ENCODE measurements around the gene VPS13A.
"Not testable (repeated sequence)": the region's sequence is repeated elsewhere in the genome, so short reads cannot be mapped to it uniquely, and the experiment has no call there.

VPS13A gene

GRCh38 chr9:77188242-77188641, 10.9 kb downstream of the VPS13A start:
- no peak for DNase-seq

- DNase-seq = no peak
Observed at GRCh38 chr9:77194423-77194822, 17.1 kb downstream of the VPS13A start.

GRCh38 chr9:77210116-77210515, 32.8 kb downstream of the VPS13A start:
- DNase-seq = no peak

- DNase-seq = no peak
Observed at GRCh38 chr9:77211561-77211960, 34.2 kb downstream of the VPS13A start.

GRCh38 chr9:77212801-77213200, 35.5 kb downstream of the VPS13A start:
- DNase-seq = no peak

- no peak for DNase-seq
Observed at GRCh38 chr9:77215874-77216273, 38.5 kb downstream of the VPS13A start.

- no peak for DNase-seq
Observed at GRCh38 chr9:77218612-77219011, 41.3 kb downstream of the VPS13A start.

GRCh38 chr9:77221431-77221830, 44.1 kb downstream of the VPS13A start:
- DNase-seq = no peak

GRCh38 chr9:77224746-77225312, 47.5 kb downstream of the VPS13A start:
- DNase-seq = no peak

GRCh38 chr9:77236693-77237092, 59.4 kb downstream of the VPS13A start:
- no peak for DNase-seq

GRCh38 chr9:77237896-77238295, 60.6 kb downstream of the VPS13A start:
- DNase-seq = no peak

GRCh38 chr9:77251050-77251449, 73.7 kb downstream of the VPS13A start:
- no peak for DNase-seq

GRCh38 chr9:77257275-77257674, 79.9 kb downstream of the VPS13A start:
- no peak for DNase-seq

- no peak for DNase-seq
Observed at GRCh38 chr9:77261605-77262004, 84.3 kb downstream of the VPS13A start.

- DNase-seq = not testable (repeated sequence)
Observed at GRCh38 chr9:77267762-77268161, 90.4 kb downstream of the VPS13A start.

- no peak for DNase-seq
Observed at GRCh38 chr9:77271023-77271690, 93.8 kb downstream of the VPS13A start.

GRCh38 chr9:77276799-77277198, 99.5 kb downstream of the VPS13A start:
- DNase-seq = no peak

- DNase-seq = no peak
Observed at GRCh38 chr9:77277719-77278118, 100.4 kb downstream of the VPS13A start.

- DNase-seq = no peak
Observed at GRCh38 chr9:77283991-77284390, 106.7 kb downstream of the VPS13A start.

GRCh38 chr9:77284616-77285015, 107.3 kb downstream of the VPS13A start:
- DNase-seq = no peak

- DNase-seq = no peak
Observed at GRCh38 chr9:77290373-77290772, 113.0 kb downstream of the VPS13A start.

GRCh38 chr9:77291714-77292113, 114.4 kb downstream of the VPS13A start:
- DNase-seq = no peak

GRCh38 chr9:77293949-77294348, 116.6 kb downstream of the VPS13A start:
- DNase-seq = no peak

GRCh38 chr9:77304543-77304942, 127.2 kb downstream of the VPS13A start:
- DNase-seq = no peak

All from activated gamma-delta T cell (primary cell).